GF-D8 (cell line): ENCODE results near the gene PPP3CA.
"Not testable (repeated sequence)": the region's sequence is repeated elsewhere in the genome, so short reads cannot be mapped to it uniquely, and the experiment has no call there.

Experiments
- DNase-seq: peaks from one replicate; lab custom pipeline; 2025; lab: John Stamatoyannopoulos, UW

PPP3CA gene

DNA sequence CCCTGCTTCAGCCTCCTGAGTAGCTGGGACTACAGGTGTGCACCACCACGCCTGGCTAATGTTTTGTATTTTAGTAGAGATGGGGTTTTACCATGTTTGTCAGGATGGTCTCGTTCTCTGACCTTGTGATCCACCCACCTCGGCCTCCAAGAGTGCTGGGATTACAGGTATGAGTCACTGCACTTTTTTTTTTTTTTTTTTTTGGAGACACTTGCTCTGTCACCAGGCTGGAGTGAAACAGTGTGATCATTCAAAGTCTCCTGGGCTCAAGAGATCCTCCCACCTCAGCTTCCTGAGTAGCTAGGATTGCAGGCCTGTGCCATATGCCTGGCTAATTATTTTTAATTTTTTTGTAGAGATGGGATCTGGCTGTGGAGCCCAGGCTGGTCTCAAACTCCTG is 338.8 kb downstream of the PPP3CA start:
- DNase-seq = no peak

DNA sequence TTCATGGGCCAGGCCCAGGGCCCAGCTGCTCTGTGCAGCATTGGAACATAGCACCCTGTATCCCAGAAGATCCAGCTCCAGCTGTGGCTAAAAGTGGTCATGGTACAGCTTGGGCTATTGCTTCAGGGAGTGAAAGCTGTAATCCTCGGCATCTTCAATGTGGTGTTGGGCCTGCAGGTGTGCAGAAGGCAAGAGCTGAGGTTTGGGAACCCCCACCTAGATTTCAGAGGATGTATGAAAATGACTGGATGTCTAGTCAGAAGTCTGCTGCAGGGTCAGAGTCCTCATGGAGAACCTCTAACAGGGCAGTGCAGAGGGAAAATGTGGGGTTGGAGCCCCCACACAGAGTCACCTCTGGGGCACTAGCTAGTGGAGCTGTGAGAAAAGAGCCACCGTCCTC is 341.7 kb downstream of the PPP3CA start:
- DNase-seq = no peak

DNA sequence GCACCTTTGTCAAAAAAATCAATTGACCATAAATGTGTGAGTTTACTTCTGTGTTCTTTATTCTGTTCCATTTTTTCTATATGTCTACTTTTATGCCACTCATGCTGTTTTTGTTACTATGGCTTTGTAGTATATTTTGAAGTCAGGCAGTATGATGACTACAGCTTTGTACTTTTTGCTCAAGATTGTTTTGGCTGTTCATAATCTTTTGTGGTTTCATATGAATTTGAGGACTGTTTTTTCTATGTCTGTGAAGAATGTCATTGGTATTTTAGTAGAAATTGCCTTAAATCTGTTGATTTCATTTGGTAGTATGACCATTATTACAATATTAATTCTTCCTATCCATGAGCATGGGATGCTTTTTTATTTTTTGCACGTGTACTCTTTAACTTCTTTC is 346.8 kb downstream of the PPP3CA start:
- no peak for DNase-seq

DNA sequence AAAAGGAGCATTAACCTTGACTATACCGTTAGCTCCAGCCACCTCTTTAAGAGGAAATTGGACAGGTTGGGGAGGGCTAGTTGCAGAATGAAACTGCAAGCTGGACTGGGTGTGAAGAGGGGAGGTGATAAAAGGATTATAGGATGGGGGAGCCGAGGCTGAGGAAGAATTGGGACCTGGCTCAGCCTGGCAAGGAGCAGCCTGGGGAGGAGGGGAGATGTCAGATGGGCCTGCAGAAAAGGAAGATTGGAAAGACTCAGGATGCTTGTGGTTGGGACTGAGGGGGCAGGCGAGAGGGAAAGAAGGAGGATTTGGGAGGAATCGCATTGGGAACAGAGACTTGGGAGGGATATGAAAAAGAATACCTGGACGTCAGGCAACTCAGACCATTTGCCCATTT is 351.7 kb downstream of the PPP3CA start:
- no peak for DNase-seq

DNA sequence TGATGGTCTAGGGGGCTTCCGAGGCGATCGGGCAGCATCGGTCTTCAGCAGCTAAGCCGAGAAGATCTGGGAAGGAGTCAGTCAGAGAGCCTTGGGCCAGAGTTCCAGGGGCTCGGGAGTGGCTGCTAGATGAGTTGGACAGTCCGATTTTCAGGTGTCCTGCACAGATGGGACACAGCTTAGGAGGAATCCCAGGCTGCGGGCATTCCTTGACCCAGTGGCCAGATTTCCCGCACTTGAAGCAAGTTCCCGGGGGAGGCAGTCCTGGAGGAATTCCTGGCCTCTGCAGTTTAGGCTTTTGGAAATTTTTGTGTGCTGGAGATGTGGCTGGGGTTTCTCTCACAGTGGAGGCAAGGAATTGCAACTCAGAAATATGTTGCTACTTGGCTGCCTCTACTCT is 352.3 kb downstream of the PPP3CA start:
- DNase-seq = not testable (repeated sequence)

DNA sequence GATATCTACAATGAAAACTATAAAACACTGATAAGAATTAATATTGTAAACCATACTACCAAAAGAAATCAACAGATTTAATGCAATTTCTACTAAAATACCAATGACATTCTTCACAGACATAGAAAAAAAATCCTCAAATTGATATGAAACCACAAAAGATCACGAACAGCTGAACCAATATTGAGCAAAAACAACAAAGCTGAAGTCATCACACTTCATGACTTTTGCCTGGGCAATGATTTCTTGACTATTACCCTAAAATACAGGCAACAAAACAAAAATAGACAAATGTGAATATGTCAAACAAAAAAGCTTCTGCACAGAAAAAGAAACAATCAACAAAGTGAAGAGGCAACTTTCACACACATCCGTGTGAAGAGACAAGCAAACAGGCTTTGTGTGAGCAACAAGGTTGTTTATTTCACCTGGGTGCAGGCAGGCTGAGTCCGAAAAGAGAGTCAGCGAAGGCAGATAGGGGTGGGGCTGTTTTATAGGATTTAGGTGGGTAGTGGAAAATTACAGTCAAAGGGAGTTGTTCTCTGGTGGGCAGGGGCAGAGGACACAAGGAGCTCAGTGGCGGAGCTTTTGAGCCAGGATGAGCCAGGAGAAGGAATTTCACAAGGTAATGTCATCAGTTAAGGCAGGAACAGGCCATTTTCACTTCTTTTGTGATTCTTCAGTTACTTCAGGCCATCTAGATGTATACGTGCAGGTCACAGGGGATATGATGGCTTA is 355.8 kb downstream of the PPP3CA start:
- DNase-seq = not testable (repeated sequence)

DNA sequence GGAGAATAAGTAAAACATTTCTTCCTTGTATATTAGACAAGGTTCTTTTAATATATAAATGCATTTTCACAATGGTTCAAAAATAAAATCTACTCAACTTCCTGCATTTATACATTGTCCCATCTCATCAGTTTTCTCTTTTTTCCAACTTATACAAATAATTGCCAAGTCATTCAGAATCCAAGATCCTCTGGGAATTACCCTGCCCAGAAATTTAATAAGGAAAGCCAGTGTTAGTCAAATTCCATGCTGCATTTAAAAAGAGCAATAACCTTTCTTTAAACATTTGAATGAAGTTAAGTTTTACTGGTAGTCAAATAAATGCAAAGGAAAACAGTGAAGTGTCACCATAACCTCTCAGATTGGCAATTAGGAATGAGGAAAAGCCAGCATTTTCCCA is 357.9 kb downstream of the PPP3CA start:
- DNase-seq = no peak

DNA sequence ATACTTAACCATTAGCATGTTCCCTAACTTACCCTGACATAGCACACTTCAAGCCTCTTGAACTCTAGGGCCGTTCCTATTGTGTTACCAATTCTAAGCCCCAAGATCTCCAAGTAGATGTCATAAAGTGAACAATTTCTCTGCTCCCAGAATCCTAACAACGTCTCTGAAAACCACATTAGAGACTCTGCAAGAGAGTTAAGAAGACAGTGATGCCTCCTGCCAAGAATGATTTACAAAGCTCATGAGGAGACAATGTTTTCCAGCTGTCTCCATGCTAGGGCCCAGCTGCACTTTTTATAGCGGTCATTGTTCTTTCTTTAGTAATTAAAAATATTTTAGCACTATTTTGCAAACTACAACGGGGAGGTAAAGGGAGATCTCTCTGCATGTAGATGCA is 358.4 kb downstream of the PPP3CA start:
- DNase-seq = no peak

DNA sequence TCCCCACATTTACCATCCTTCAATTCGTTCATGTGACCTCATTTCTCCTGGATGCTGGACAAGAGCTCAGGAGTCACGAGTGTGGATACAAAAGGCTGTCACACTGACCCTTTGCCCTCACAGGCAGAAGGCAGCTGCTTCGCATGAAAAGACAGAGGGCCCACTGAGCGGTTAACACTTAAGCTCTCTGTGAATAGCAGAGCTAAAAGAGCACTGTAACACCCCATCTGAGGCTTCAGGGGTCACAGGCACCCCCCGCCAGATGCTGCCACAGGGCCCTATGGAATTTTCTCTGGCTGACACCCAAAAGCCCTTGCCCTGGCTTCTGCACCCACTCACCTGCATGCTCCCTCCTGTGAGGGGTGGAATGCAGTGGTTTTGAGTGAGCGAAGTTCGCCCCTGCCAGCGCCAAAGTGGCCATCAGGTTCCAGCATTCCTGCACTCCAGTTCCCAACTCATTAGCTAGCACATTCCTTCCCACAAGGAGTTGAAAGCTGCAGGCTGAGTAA is 360.9 kb downstream of the PPP3CA start:
- no peak for DNase-seq

DNA sequence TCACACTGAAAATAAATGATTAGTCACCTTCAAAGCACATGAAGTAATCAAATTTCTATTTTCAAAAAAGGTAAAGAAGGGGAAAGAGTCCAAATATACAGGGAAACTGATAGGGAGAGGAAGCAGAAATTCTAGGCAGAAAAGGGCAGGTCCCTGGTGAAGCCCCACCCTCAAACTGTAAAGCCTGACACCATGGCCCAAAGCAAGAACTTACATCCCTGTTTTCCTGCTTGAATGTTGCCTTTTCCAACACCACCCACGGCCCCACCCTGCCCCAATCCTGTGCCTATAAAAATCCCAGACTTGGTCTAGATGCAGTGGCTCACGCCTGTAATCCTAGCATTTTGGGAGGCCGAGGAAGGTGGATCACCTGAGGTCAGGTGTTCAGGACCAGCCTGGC is 361.8 kb downstream of the PPP3CA start:
- DNase-seq = no peak

DNA sequence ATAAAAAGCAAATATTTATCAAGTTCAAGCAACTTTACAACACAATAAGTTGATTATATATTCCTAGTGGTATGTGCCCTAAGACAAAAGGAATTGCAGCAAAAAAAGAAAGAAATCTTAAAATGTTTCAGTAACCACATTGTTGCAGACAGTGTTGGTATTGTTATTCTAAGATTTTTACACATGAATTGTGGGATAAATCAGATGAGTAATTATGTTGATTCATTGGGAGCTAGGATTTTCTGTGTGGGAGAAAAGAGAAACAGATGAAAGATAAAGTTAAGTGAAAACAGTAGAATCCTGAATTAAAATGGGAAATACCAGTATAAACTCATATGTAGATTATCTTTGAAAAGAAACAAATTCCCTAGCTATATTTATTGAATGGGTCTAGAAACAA is 362.4 kb downstream of the PPP3CA start:
- no peak for DNase-seq

DNA sequence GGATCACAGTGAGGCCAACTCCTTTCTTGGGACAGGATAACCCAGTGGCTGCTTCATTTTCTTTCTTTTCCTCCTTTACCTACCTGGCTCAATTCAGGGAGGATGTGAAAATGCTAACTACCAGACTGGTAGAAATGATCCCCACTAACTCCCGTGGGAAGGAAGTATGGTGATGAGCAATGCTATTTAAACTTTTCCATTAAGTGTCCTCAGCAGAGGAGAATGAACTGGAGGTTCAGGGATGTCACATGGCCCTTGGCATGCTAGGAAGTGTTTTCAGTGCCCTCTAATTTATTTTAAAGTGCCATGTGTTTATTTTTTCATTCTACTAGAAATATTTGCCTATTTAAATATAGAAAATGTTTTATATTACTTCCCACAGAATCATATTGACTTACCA is 363.9 kb downstream of the PPP3CA start:
- DNase-seq = no peak

DNA sequence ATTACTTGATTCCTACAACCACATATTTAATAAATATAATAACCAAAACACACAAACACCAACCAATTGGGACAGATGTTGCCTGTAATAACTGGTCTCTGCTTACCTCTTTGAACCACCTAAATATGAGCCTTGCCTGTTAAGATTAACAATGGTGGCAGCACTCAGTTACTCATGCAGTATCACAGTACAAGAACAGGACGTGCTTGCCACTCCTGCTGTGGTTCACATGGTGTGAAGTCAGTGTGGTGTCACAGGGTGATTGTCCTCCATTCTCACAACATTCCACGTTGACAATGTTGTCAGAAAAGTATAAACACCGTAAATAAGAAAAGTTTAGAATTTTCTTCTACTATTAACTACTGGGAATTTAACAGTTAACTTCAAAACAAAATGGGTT is 365.0 kb downstream of the PPP3CA start:
- DNase-seq = no peak

DNA sequence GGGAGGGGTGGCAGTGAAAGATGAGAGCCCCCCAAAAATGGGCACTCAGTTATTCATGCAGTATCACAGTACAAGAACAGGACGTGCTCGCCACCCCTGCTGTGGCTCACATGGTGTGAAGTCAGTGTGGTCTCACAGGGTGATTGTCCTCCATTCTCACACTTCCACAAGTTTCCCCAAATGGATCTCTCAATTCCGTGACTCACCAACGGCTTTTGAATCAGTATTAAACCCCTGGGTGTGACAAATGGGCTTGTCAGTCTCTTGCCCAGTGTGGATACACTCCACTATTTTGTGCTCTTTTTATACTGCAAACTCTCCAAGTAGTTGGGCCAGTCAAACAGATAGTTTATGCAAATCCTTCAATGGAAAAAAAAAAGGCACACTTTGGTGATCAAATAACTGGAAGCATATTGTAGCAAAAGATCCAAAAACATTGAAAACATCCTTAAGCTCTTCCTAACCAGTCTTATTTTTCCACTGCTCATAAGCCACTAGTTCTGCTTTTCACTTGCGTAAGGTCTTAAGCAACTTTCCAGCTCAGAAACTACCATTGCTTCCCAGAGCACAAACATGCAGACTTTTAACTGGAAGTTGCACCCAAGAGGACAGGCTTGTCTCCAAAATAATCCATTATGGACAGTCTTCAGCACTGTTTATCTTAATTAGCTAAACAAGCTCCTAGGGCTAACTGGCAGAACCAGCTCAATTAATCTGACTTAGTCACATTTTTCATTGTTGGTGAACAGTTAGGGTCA is 365.7 kb downstream of the PPP3CA start:
- peak; percentile 94 for DNase-seq

DNA sequence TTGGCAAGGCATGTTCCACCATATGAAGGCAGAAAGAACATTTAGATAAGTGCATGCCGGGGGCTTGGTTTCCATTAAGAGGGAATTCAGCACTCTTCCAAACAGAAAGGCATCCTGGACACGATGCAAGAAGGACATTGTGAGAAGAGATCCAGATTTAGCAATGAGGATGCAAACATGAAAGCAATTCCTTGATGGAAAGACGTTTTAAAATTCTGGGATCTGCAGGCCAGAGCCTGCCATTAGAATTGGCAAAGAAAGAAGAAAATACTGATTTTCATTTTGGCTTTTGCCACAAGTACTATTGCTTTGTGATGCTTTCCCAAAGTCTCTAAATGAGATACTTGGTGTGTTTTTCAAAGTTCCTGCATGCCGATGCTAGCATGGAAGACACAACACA is 367.6 kb downstream of the PPP3CA start:
- DNase-seq = no peak

DNA sequence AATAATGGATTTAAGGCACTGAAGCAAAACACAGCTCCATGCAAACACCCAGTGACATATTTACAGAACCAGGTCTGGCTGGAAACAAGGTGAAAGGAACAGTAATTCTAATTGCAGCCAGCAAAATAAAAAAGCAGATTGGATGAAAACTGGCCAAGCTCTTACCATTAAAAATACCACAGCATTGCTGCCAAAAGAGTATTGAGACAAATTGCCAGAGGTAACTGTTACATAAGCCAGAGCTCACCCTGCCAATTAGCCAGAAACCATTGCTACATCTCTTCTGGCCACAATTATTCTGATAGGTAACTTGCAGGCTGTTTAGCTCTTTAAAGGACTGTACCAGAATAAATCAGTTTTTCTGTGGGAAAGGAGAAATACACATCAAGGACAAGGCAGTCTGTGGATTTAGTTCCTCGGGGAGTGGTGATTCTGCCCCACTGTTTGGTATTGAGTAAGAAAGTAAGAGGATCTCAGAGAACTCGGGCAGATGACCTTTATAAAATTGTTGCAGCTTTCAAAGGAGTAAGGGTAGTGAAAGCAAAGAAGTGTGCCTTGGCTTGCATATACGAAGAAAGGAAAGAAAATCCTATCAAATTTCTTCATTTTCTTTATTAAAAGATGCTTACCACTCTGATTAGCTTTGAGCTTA is 369.5 kb downstream of the PPP3CA start:
- no peak for DNase-seq

DNA sequence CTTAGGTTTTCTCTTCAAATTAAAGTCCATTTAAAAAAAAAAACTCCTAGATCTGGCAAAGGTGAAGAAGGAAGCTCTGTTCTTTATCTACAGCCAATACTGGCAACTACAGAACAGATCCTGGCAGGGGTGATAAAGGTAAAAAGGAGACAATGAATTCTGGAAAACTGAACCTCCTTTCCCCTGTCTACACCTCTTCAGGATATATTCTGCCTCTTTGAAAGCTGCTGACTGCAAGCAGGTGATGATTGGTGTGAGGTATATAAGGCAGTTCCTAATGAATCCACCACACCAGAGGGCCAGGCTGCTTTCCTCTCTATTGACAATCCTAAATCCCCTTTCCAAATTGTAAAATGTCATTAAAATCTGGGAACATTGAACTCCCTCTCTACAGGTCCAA is 370.1 kb downstream of the PPP3CA start:
- no peak for DNase-seq
